HEK293T (cell line): ENCODE measurements around the gene IL31.

ENCODE experiments used
- CTCF ChIA-PET: fragments of 350-600 bp; formaldehyde crosslinking; extraction: SDS; loops from one replicate; lab custom pipeline; 2021; ENCODE audit warnings: antibody characterized with exemption, inconsistent platforms; lab: Yijun Ruan, JAX
- POLR2A ChIA-PET: fragments of 350-600 bp; formaldehyde crosslinking; extraction: SDS; loops from one replicate; lab custom pipeline; 2020; ENCODE audit warnings: antibody characterized with exemption, inconsistent platforms; lab: Yijun Ruan, JAX
- DNase-seq: peaks from one replicate; pipeline ENCODE4 v3.0.0; 2012; ENCODE audit warnings: mixed read lengths; ENCODE audit errors: extremely low spot score
- ARNT ChIP-seq: fragments of 450-650 bp; IDR thresholded peaks from 2 replicates; pipeline ENCODE4 v1.6.1; 2017; ENCODE audit warnings: mild to moderate bottlenecking
- BHLHE40 ChIP-seq: fragments of 450-650 bp; IDR thresholded peaks from 2 replicates; pipeline ENCODE4 v1.6.1; 2016; ENCODE audit warnings: mild to moderate bottlenecking, moderate library complexity, borderline replicate concordance
- CTBP1 ChIP-seq: fragments of 450-650 bp; IDR thresholded peaks from 2 replicates; pipeline ENCODE4 v1.6.1; 2016; ENCODE audit warnings: borderline replicate concordance
- ELF4 ChIP-seq: fragments of 450-650 bp; IDR thresholded peaks from 2 replicates; pipeline ENCODE4 v1.6.1; 2017; ENCODE audit warnings: antibody characterized with exemption
- FOXA1 ChIP-seq: fragments of 450-650 bp; IDR thresholded peaks from 2 replicates; pipeline ENCODE4 v1.6.1; 2016; ENCODE audit warnings: mild to moderate bottlenecking
- FOXK2 ChIP-seq: fragments of 450-650 bp; IDR thresholded peaks from 2 replicates; pipeline ENCODE4 v1.6.1; 2016; ENCODE audit warnings: mild to moderate bottlenecking
- FOXM1 ChIP-seq: fragments of 450-650 bp; IDR thresholded peaks from 2 replicates; pipeline ENCODE4 v1.6.1; 2017; ENCODE audit warnings: mild to moderate bottlenecking, borderline replicate concordance
- HDGF ChIP-seq: fragments of 450-650 bp; IDR thresholded peaks from 2 replicates; pipeline ENCODE4 v1.6.1; 2017; ENCODE audit warnings: antibody characterized with exemption, borderline replicate concordance
- L3MBTL2 ChIP-seq: fragments of 450-650 bp; conservative IDR thresholded peaks from 2 replicates; pipeline ENCODE4 v1.6.1; 2016; ENCODE audit warnings: mild to moderate bottlenecking
- LEF1 ChIP-seq: fragments of 450-650 bp; IDR thresholded peaks from 2 replicates; pipeline ENCODE4 v1.6.1; 2017; ENCODE audit warnings: mild to moderate bottlenecking, borderline replicate concordance
- NFRKB ChIP-seq: fragments of 450-650 bp; IDR thresholded peaks from 2 replicates; pipeline ENCODE4 v1.6.1; 2016; ENCODE audit warnings: mild to moderate bottlenecking, moderate library complexity
- PKNOX1 ChIP-seq: fragments of 450-650 bp; IDR thresholded peaks from 2 replicates; pipeline ENCODE4 v1.6.1; 2016
- SP1 ChIP-seq: fragments of 450-650 bp; IDR thresholded peaks from 2 replicates; pipeline ENCODE4 v1.6.1; 2017
- SUZ12 ChIP-seq: fragments of 450-650 bp; IDR thresholded peaks from 2 replicates; pipeline ENCODE4 v1.6.1; 2016; ENCODE audit warnings: mild to moderate bottlenecking
- TARDBP ChIP-seq: fragments of 450-650 bp; IDR thresholded peaks from 2 replicates; pipeline ENCODE4 v1.6.1; 2016
- ZNF384 ChIP-seq: fragments of 450-650 bp; IDR thresholded peaks from 2 replicates; pipeline ENCODE4 v1.6.1; 2016

The IL31 gene

DNA sequence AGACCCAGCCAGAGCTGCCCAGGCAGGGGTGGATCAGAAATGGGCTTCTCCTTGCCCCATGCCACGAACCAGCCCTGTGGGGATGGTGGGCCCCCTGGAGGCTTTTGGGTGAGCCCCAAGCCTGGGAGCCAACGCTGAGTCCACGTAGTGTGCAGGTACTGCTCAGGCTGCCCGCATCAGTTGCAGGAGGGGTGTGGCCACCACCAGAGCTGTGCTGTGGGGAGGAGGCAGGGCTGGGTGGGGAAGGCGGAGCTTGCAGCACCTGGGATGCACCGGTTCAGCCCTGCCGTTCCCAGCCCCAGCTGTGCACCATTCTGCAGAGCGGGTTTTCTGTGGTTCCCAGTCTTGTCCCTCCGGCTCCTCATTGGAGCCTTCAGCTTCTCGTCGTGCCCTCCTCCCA lies 36.3 kb downstream of the IL31 start:
- ChIA-PET CTCF (interaction anchor here (0.6 kb wide), 1 partner anchor 239 kb away, joined by 5 read pairs; no protein-coding TSS in a partner anchor), POLR2A (interaction anchor here (0.5 kb wide), 1 partner anchor 202 kb away, joined by 3 read pairs; no protein-coding TSS in a partner anchor)
- no peak for DNase-seq
- no peak for TF ChIP-seq HDGF
- TF ChIP-seq TARDBP = no peak
- no peak for TF ChIP-seq CTBP1
- no peak for TF ChIP-seq PKNOX1
- no peak for TF ChIP-seq FOXA1
- no peak for TF ChIP-seq NFRKB
- TF ChIP-seq ZNF384 = no peak

GRCh38 chr12:122137229-122137628 lies 36.8 kb downstream of the IL31 start:
- ChIA-PET POLR2A (interaction anchor here (0.5 kb wide), 1 partner anchor 203 kb away, joined by 3 read pairs; no protein-coding TSS in a partner anchor), CTCF (no interaction called here)
- TF ChIP-seq FOXK2 = no peak
- no peak for TF ChIP-seq HDGF
- no peak for TF ChIP-seq PKNOX1
- no peak for TF ChIP-seq LEF1
- no peak for TF ChIP-seq SP1
- TF ChIP-seq ARNT = no peak
- no peak for TF ChIP-seq CTBP1
- TF ChIP-seq TARDBP = no peak
- DNase-seq = no peak

- no peak for TF ChIP-seq ELF4
- TF ChIP-seq ZNF384 = no peak
- no peak for TF ChIP-seq PKNOX1
- TF ChIP-seq ARNT = no peak
- TF ChIP-seq L3MBTL2 = no peak
- no peak for TF ChIP-seq SUZ12
- no peak for TF ChIP-seq FOXK2
- TF ChIP-seq FOXA1 = no peak
- no peak for TF ChIP-seq FOXM1
- TF ChIP-seq BHLHE40 = no peak
- TF ChIP-seq CTBP1 = no peak
- TF ChIP-seq TARDBP = no peak
- TF ChIP-seq LEF1 = no peak
- TF ChIP-seq HDGF = no peak
- no peak for TF ChIP-seq NFRKB
- no peak for TF ChIP-seq SP1
- no peak for DNase-seq
- ChIA-PET CTCF (no interaction called here), POLR2A (no interaction called here)
Measured at GRCh38 chr12:122135437-122136031, 38.5 kb downstream of the IL31 start.

- TF ChIP-seq FOXK2 (no peak), HDGF (no peak), ARNT (no peak), FOXA1 (no peak), CTBP1 (no peak), NFRKB (no peak), ELF4 (no peak), PKNOX1 (no peak)
- CTCF ChIA-PET = no interaction called here
- no peak for DNase-seq
- POLR2A ChIA-PET = no interaction called here
Measured at GRCh38 chr12:122133192-122133950, 40.6 kb downstream of the IL31 start.

DNA sequence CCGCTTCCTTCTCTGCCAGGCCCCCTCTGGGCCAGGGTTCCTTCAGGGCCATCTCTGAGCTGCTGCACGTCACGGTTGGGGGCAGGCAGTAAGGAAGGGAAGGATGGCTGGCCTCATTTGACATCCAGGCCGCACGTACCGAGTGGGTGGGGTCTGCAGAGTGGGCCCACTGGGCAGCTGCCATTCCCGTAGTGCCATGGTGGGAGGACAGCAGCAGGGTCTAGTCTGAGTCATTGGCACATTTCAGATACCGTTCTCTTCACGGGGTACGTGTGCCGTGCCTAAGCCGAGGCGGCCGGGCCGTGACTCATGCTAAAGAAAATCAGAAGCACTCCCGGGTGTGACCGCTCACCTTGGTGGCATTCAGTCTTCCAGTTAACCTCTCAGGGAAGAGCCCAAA lies 43.9 kb downstream of the IL31 start:
- ChIA-PET POLR2A (no interaction called here), CTCF (no interaction called here)
- TF ChIP-seq SUZ12 (no peak), FOXA1 (no peak), LEF1 (no peak), L3MBTL2 (no peak), NFRKB (no peak), ELF4 (no peak), CTBP1 (no peak), TARDBP (no peak), ARNT (no peak), HDGF (no peak), FOXM1 (no peak), SP1 (no peak), FOXK2 (no peak), PKNOX1 (no peak)
- no peak for DNase-seq
